NCI-H446 (cell line): ENCODE results near the gene NSMCE1.
"Not testable (repeated sequence)": the region's sequence is repeated elsewhere in the genome, so short reads cannot be mapped to it uniquely, and the experiment has no call there.

Experiments used
- DNase-seq, 2 experiments: peaks; one replicate each; lab custom pipeline; 2025; lab: John Stamatoyannopoulos, UW

The NSMCE1 gene

GRCh38 chr16:27269300-27270150, 953 bp upstream of the NSMCE1 start:
- no peak for DNase-seq

- no peak for DNase-seq
Measured at GRCh38 chr16:27267037-27267677, 1.4 kb downstream of the NSMCE1 start.

- no peak for DNase-seq
Measured at GRCh38 chr16:27265982-27266381, 2.6 kb downstream of the NSMCE1 start.

GRCh38 chr16:27264151-27264550, 4.4 kb downstream of the NSMCE1 start:
- DNase-seq, result no peak

- not testable (repeated sequence) for DNase-seq
Measured at GRCh38 chr16:27262904-27263423, 5.6 kb downstream of the NSMCE1 start.

DNA sequence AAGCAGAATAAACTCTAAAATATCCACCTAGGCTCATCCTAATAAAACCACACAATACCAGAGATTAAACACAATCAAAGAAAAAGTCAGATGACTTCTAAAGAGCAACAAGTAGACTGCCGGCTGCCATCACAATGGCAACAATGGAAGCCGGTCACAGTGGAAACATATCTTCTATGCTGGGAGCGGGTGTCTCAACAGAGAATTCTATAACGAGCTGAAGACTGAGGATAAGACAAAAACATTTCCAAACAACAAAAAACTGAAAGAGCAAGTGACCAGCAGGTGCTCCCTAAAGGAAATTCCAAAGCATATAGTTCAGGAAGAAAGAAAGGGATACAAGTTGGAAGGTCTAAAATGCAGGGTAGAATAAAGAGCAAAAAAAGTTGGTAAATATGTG, 8.9 kb downstream of the NSMCE1 start:
- DNase-seq, result no peak

DNA sequence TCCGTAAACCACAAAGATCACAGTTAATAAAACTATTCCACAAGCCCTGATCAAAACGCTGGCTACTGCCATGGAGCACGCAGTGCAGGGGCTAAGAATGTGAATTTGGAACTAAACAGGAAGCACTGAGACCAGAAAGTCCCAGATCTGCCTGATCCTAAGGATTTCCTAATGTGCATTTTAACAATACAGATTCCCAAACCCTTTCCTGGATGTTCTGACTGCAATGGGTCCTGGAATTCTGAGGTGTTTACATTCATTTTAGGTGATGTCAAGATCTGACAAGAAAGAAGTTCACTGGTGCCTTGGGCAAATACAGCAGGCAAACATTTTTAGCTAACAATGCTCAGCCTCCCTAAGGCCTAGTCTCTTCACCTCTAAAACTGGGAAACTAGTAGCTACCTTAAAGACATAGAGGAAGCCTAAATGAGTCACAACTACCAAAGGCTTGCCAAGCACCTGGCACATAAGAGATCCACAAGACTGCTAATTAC, 10.3 kb downstream of the NSMCE1 start:
- DNase-seq, result no peak

- DNase-seq, result no peak
Measured at GRCh38 chr16:27257271-27257670, 11.3 kb downstream of the NSMCE1 start.

- DNase-seq, result no peak
Measured at GRCh38 chr16:27256861-27257260, 11.7 kb downstream of the NSMCE1 start.

- no peak for DNase-seq
Measured at GRCh38 chr16:27254262-27254811, 14.2 kb downstream of the NSMCE1 start.

- DNase-seq, result no peak
Measured at GRCh38 chr16:27253526-27253930, 15.0 kb downstream of the NSMCE1 start.

DNA sequence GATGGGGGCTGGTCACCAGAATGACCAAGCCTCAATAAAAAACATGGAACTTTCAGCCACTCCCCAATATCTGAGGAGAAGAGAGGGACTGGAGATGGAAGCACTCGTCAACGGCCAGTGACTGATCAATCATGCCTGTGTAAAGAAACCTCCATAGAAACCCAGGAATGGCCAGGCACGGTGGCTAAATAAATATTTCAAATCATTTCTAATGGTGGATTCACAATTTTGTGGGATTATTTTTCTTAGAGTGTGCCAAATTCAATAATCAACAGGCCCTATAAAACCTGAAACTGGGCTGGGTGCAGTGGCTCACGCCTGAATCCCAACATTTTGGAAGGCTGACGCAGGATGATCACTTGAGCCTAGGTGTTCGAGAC, 16.4 kb downstream of the NSMCE1 start:
- DNase-seq, result no peak

- DNase-seq, result no peak
Measured at GRCh38 chr16:27251541-27252205, 16.9 kb downstream of the NSMCE1 start.

DNA sequence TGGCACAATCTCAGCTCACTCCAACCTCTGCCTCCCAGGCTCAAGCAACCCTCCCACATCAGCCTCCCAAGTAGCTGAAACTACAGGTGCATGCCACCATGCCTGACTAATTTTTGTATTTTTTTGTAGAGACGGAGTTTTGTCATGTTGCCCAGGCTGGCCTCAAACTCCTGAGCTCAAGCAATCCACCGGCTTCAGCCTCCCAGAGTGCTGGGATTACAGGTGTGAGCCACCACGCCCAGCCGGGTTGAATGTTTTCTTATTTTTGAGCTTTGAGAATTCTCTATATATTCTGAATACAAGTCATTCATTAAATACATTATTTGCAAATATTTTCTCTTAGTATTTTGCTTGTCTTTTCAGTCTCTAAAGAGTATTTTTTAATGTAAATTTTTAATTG, 19.7 kb downstream of the NSMCE1 start:
- DNase-seq, result not testable (repeated sequence)

GRCh38 chr16:27248036-27248435, 20.5 kb downstream of the NSMCE1 start:
- no peak for DNase-seq

GRCh38 chr16:27247076-27247475, 21.5 kb downstream of the NSMCE1 start:
- DNase-seq, result not testable (repeated sequence)

DNA sequence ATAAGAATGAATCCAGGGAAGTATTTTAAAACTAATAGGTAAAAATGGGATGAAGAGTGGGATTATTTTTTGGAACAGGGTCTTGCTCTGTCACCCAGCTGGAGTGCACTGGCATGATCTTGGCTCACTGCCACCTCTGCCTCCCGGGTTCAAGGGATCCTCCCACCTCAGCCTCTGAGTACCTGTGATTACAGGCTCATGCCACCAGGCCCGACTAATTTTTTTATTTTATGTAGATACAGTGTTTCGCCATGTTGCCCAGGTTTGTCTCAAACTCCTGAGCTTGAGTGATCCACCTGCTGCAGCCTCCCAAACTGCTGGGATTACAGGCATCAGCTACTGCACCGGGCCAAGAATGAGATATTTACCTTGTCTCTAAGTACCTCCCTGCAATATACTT, 22.1 kb downstream of the NSMCE1 start:
- no peak for DNase-seq

- peak; percentile 57 to 65 for DNase-seq
Measured at GRCh38 chr16:27245276-27246172, 23.0 kb downstream of the NSMCE1 start.

- DNase-seq, result no peak
Measured at GRCh38 chr16:27244363-27244755, 24.2 kb downstream of the NSMCE1 start.

- DNase-seq, result no peak
Measured at GRCh38 chr16:27243725-27244362, 24.7 kb downstream of the NSMCE1 start.
